ENCODE measurements around the gene SESTD1. TPM values are rescaled to one million over a fixed set of nuclear protein-coding genes. Genes with fewer than 3 reads are reported as not detected.

Gene SESTD1
- total RNA-seq, 4 donors from 2014 or later: 9.7 to 28.1 (median 21.3) TPM

- H3K9me3 ChIP-seq: no peaks in the 10 kb centered on the region
- H3K4me3 ChIP-seq (replicated peaks in 1 of 3): no peak overlapping the region
- intact Hi-C loops (cut with DNase I): no loop called here
- DNase-seq: no peak
- TF ChIP-seq CTCF (IDR thresholded peaks at IDR 0.05) (no peak), POLR2A (IDR thresholded peaks at IDR 0.05) (no peak)
- peaks cover 0 to 14% of the 10 kb centered on the region in 2 donors for H3K4me1 ChIP-seq
- WGBS, 2 donors: 61 to 64% methylated on average over 2 of the region's 2 CpGs
- H3K27ac ChIP-seq: no peak overlapping the region
- H3K27me3 ChIP-seq: no peaks in the 10 kb centered on the region
- H3K36me3 ChIP-seq: no peaks in the 10 kb centered on the region
Measured at GRCh38 chr2:179274749-179275148, 10.1 kb upstream of the SESTD1 start.

GRCh38 chr2:179273461-179273962 is 8.9 kb upstream of the SESTD1 start:
- Histone ChIP-seq H3K4me3 (replicated peaks in 1 of 3) (no peak overlapping the region), H3K27ac (no peak overlapping the region), H3K4me1 (peaks cover 0 to 14% of the 10 kb centered on the region in 2 donors), H3K9me3 (no peaks in the 10 kb centered on the region), H3K36me3 (no peaks in the 10 kb centered on the region), H3K27me3 (no peaks in the 10 kb centered on the region)
- DNase-seq: no peak
- intact Hi-C loops (cut with DNase I): no loop called here
- 87 to 88% methylated on average over 6 of the region's 6 CpGs for WGBS, 2 donors
- TF ChIP-seq POLR2A (IDR thresholded peaks at IDR 0.05) (no peak), CTCF (IDR thresholded peaks at IDR 0.05) (no peak)

GRCh38 chr2:179272406-179273192 is 8.0 kb upstream of the SESTD1 start:
- DNase-seq: no peak
- TF ChIP-seq CTCF (IDR thresholded peaks at IDR 0.05): no peak
- no peak for TF ChIP-seq POLR2A (IDR thresholded peaks at IDR 0.05)
- no peaks in the 10 kb centered on the region for H3K27me3 ChIP-seq
- no peaks in the 10 kb centered on the region for H3K9me3 ChIP-seq
- H3K4me1 ChIP-seq: peaks cover 0 to 14% of the 10 kb centered on the region in 2 donors
- no peaks in the 10 kb centered on the region for H3K36me3 ChIP-seq
- intact Hi-C loops (cut with DNase I): no loop called here
- H3K27ac ChIP-seq: peak overlapping the region in 2 of 3 donors; percentile 15 to 55
- no peak overlapping the region for H3K4me3 ChIP-seq (replicated peaks in 1 of 3)
- 72 to 74% methylated on average over 5 of the region's 5 CpGs for WGBS, 2 donors

- DNase-seq: no peak
- Histone ChIP-seq H3K4me3 (replicated peaks in 1 of 3) (no peak overlapping the region), H3K4me1 (peaks cover 0 to 14% of the 10 kb centered on the region in 2 donors), H3K9me3 (no peaks in the 10 kb centered on the region), H3K36me3 (no peaks in the 10 kb centered on the region), H3K27ac (no peak overlapping the region), H3K27me3 (no peaks in the 10 kb centered on the region)
- 87 to 93% methylated on average over 2 of the region's 2 CpGs for WGBS, 2 donors
- intact Hi-C loops (cut with DNase I): no loop called here
- no peak for TF ChIP-seq POLR2A (IDR thresholded peaks at IDR 0.05)
Measured at GRCh38 chr2:179270689-179271088, 6.1 kb upstream of the SESTD1 start.

DNA sequence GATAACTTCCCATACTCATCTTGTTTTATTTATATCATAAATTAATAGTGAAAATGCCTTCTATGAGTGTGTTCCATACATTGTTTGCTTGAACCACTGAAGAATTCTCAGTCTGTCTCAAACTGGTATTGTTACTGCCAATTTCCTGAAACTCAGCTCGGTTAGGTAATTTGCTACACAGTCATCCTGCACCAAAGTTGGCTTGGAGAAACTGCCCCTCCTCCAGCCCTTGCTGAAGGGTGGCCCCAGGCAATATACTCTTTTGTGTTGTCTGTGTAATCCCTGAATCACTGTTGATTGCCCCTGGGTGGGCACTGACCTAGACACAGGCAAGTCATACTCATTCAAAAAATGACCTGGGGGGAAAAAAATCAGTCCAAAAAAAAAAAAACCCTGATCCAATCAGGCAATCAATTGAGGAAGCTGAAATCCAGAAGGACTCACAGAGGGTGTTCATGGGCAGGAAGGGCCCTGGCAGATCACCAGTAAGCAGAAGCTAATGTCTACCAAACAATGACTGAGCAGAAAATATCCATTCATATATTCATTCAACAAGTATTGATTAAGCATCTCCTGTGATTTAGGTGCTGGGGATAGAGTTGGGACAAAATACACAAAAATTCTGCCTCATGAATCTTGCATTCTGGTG is 3.8 kb upstream of the SESTD1 start:
- no peak overlapping the region for H3K4me3 ChIP-seq (replicated peaks in 1 of 3)
- no peaks in the 10 kb centered on the region for H3K9me3 ChIP-seq
- no peaks in the 10 kb centered on the region for H3K27me3 ChIP-seq
- no peak for DNase-seq
- peaks cover 3 to 7% of the 10 kb centered on the region in 2 donors for H3K4me1 ChIP-seq
- no peaks in the 10 kb centered on the region for H3K36me3 ChIP-seq
- TF ChIP-seq CTCF (IDR thresholded peaks at IDR 0.05): no peak
- TF ChIP-seq POLR2A (IDR thresholded peaks at IDR 0.05): no peak
- H3K27ac ChIP-seq: no peak overlapping the region
- intact Hi-C loops (cut with DNase I): no loop called here
- 38 to 53% methylated on average over 1 of the region's 1 CpG for WGBS, 2 donors
